Heart left ventricle (tissue), 16 donors: ENCODE data around the gene OR51V1. TPM values are rescaled to one million over a fixed set of nuclear protein-coding genes. Genes with fewer than 3 reads are reported as not detected.

Experiments
- ATAC-seq, 4 donors: fragments of 200-7000 bp; cut with Tn5 transposase; one replicate each; pipeline ENCODE4 v1.9.1; 2020 to 2022; ENCODE audit warnings: moderate library complexity in 4 of 4, mild to moderate bottlenecking in 3 of 4, moderate number of reproducible peaks in 1 of 4
- DNase-seq, 5 donors: peaks; one replicate each; pipeline ENCODE4 v3.0.0-alpha.2; 2020
- H3K27ac ChIP-seq, 12 donors: fragments of 200-600 bp; sonication (generic) in 4 of 12; one replicate each; pipeline versions ENCODE4 v1.5.0 to v1.8.0; 2016 to 2022; ENCODE audit warnings: mild to moderate bottlenecking in 2 of 12
- H3K27me3 ChIP-seq, 9 donors: fragments of 200-600 bp; sonication (generic) in 2 of 9; one replicate each; pipeline versions ENCODE4 v1.5.1 to v1.8.0; 2016 to 2022; ENCODE audit warnings: mild to moderate bottlenecking in 3 of 9
- H3K36me3 ChIP-seq, 9 donors: fragments of 200-600 bp; sonication (generic) in 2 of 9; one replicate each; pipeline versions ENCODE4 v1.5.0 to v1.8.0; 2018 to 2022; ENCODE audit warnings: mild to moderate bottlenecking in 2 of 9
- H3K4me1 ChIP-seq, 12 donors: fragments of 200-600 bp; sonication (generic) in 4 of 12; one replicate each; pipeline versions ENCODE4 v1.5.0 to v1.8.0; 2016 to 2022; ENCODE audit warnings: mild to moderate bottlenecking in 3 of 12
- H3K4me3 ChIP-seq, 12 donors: fragments of 200-600 bp; sonication (generic) in 4 of 12; one replicate each; pipeline versions ENCODE4 v1.5.0 to v1.8.0; 2017 to 2022; ENCODE audit warnings: mild to moderate bottlenecking in 9 of 12, moderate library complexity in 4 of 12
- H3K9me3 ChIP-seq, 12 donors: fragments of 200-600 bp; sonication (generic) in 4 of 12; one replicate each; pipeline versions ENCODE4 v1.5.0 to v1.8.0; 2016 to 2022; ENCODE audit warnings: mild to moderate bottlenecking in 1 of 12
- CTCF ChIP-seq, 12 donors: fragments of 200-600 bp; sonication (generic) in 4 of 12; IDR thresholded peaks; one replicate each; pipeline versions ENCODE4 v1.5.0 to v1.8.0; 2018 to 2022; ENCODE audit warnings: antibody characterized with exemption in 12 of 12, mild to moderate bottlenecking in 5 of 12
- POLR2A ChIP-seq, 2 donors: fragments of 450-650 bp; IDR thresholded peaks; one replicate each; pipeline ENCODE4 v1.6.1; 2017; ENCODE audit warnings: antibody characterized with exemption in 2 of 2, mild to moderate bottlenecking in 2 of 2, moderate library complexity in 2 of 2
- WGBS, 4 donors: extraction: QIAGEN DNeasy Blood & Tissue Kit in 2 of 4; methylation state at CpG; one replicate each; pipeline versions ENCODE4 v1.1.5 to v1.1.7; 2013 to 2018; 5-methylcytosine and 5-hydroxymethylcytosine counted together
- intact Hi-C, 10 donors: fragments of 100-400 bp; cut with DNase I; formaldehyde crosslinking; loops; one replicate each; pipeline versions ENCODE4 v1.11.1 to v1.14.2; 2022
- polyA plus RNA-seq, 2 donors: library from polyadenylated mRNA; stranded (reverse); fragments of 200-250 nt; gene quantifications; one replicate each; pipeline ENCODE4 v1.2.3, GENCODE V29; 2013
- total RNA-seq, 9 donors: library from RNA; depleted of rRNA in 2 of 9; stranded (reverse); fragments of >200 nt in 2 of 9; fragmentation: NEBNext Ultra II Directional in 3 of 9; extraction: Animal tissue kit (Norgen Biotek cat#: 25700) in 3 of 9; gene quantifications; one replicate each; pipeline versions ENCODE4 v1.1.0 to v1.2.4, GENCODE V29; 2016 to 2023
- donor health status: ischemic (EF 13 %, LVEDD 7.1; RV severe dilation, severe dysfunction).
- donor health status: healthy with polysubstance abuse.
- donor health status: DM: no; HTN: yes; CAD: no.
- donor health status: DM: no; HTN: no; CAD: no.
- donor health status: ischemic (EF 25% LVEDD 6.9; RV normal size, moderate dysfunction).
- donor health status: ischemic (EF 25% LVEDD 5.7; RV mildly dilated, moderate dysfunction).
- donor health status: healthy.
- donor health status: DM: yes; HTN: yes; CAD: no.
- donor health status: ischemic (EF 35%, LVEDD 5.7; RV mildly dilated, moderate dysfunction).
- donor health status: nonischemic (EF 11% LVEDD 7.7; RV severe dilation, severe dysfunction).
- donor health status: DM: yes; HTN: yes; CAD: no.
- donor health status: PGD.
- donor health status: ischemic (EF 29% LVEDD 5.4; RV normal size, mild dysfunction).
- donor health status: nonischemic (EF 23%, LVEDD 6.1; RV moderate dilation, normal function).

The OR51V1 gene
- total and polyA plus RNA-seq, 11 donors, result not detected

GRCh38 chr11:5196067-5196466 is 4.4 kb downstream of the OR51V1 start:
- no peak overlapping the region for H3K27ac ChIP-seq
- WGBS, 4 donors, result 52 to 68% (median 58%) methylated on average over 5 of the region's 5 CpGs
- DNase-seq, result no peak
- H3K27me3 ChIP-seq, result no peaks in the 10 kb centered on the region
- intact Hi-C loops, result no loop called here
- no peaks in the 10 kb centered on the region for H3K4me1 ChIP-seq
- no peak overlapping the region for H3K4me3 ChIP-seq
- peaks cover 0 to 4% (median 0%) of the 10 kb centered on the region in 12 donors for H3K9me3 ChIP-seq
- TF ChIP-seq POLR2A (IDR thresholded peaks at IDR 0.05) (no peak), CTCF (IDR thresholded peaks at IDR 0.05) (no peak)
- H3K36me3 ChIP-seq, result no peaks in the 10 kb centered on the region
- no peak for ATAC-seq

- no peaks in the 10 kb centered on the region for H3K27me3 ChIP-seq
- DNase-seq (no peak), ATAC-seq (no peak)
- H3K4me1 ChIP-seq, result no peaks in the 10 kb centered on the region
- intact Hi-C loops, result no loop called here
- no peaks in the 10 kb centered on the region for H3K36me3 ChIP-seq
- peaks cover 0 to 9% (median 0%) of the 10 kb centered on the region in 12 donors for H3K9me3 ChIP-seq
- H3K27ac ChIP-seq, result no peak overlapping the region
- H3K4me3 ChIP-seq, result no peak overlapping the region
- 0 to 25% (median 17%) methylated on average over 1 of the region's 1 CpG for WGBS, 4 donors
- TF ChIP-seq POLR2A (IDR thresholded peaks at IDR 0.05) (no peak), CTCF (IDR thresholded peaks at IDR 0.05) (no peak)
Measured at GRCh38 chr11:5192738-5193137, 7.7 kb downstream of the OR51V1 start.

GRCh38 chr11:5188201-5188600 is 12.3 kb downstream of the OR51V1 start:
- intact Hi-C loops, result no loop called here
- Histone ChIP-seq H3K9me3 (peaks cover 0 to 9% (median 0%) of the 10 kb centered on the region in 12 donors), H3K27ac (no peak overlapping the region), H3K36me3 (no peaks in the 10 kb centered on the region), H3K4me3 (no peak overlapping the region), H3K4me1 (no peaks in the 10 kb centered on the region), H3K27me3 (no peaks in the 10 kb centered on the region)
- DNase-seq (no peak), ATAC-seq (no peak)
- 81 to 87% (median 83%) methylated on average over 2 of the region's 2 CpGs for WGBS, 4 donors
- TF ChIP-seq CTCF (IDR thresholded peaks at IDR 0.05) (no peak), POLR2A (IDR thresholded peaks at IDR 0.05) (no peak)

- Histone ChIP-seq H3K27ac (no peak overlapping the region), H3K4me3 (no peak overlapping the region), H3K27me3 (no peaks in the 10 kb centered on the region), H3K4me1 (no peaks in the 10 kb centered on the region), H3K36me3 (no peaks in the 10 kb centered on the region), H3K9me3 (no peaks in the 10 kb centered on the region)
- 74 to 82% (median 80%) methylated on average over 10 of the region's 10 CpGs for WGBS, 4 donors
- no peak for TF ChIP-seq CTCF (IDR thresholded peaks at IDR 0.05)
- TF ChIP-seq POLR2A (IDR thresholded peaks at IDR 0.05), result no peak
- DNase-seq (no peak), ATAC-seq (no peak)
- intact Hi-C loops, result no loop called here
Measured at GRCh38 chr11:5178046-5178837, 22.2 kb downstream of the OR51V1 start.
